ENCODE data around the gene SESTD1. TPM values are rescaled to one million over a fixed set of nuclear protein-coding genes. Genes with fewer than 3 reads are reported as not detected.
A peak's percentile ranks its signal among the peaks of the same experiment; 100 is the strongest.
"Not testable (repeated sequence)": the region's sequence is repeated elsewhere in the genome, so short reads cannot be mapped to it uniquely, and the experiment has no call there.

Gene SESTD1
- total and polyA plus RNA-seq, 8 donors, result 36.0 to 76.9 (median 49.7) TPM

GRCh38 chr2:179222076-179222475 lies 42.6 kb downstream of the SESTD1 start:
- H3K4me3 ChIP-seq, result no peak overlapping the region
- no peaks in the 10 kb centered on the region for H3K9me3 ChIP-seq
- no peak overlapping the region for H3K27ac ChIP-seq
- TF ChIP-seq, protein P1, sequence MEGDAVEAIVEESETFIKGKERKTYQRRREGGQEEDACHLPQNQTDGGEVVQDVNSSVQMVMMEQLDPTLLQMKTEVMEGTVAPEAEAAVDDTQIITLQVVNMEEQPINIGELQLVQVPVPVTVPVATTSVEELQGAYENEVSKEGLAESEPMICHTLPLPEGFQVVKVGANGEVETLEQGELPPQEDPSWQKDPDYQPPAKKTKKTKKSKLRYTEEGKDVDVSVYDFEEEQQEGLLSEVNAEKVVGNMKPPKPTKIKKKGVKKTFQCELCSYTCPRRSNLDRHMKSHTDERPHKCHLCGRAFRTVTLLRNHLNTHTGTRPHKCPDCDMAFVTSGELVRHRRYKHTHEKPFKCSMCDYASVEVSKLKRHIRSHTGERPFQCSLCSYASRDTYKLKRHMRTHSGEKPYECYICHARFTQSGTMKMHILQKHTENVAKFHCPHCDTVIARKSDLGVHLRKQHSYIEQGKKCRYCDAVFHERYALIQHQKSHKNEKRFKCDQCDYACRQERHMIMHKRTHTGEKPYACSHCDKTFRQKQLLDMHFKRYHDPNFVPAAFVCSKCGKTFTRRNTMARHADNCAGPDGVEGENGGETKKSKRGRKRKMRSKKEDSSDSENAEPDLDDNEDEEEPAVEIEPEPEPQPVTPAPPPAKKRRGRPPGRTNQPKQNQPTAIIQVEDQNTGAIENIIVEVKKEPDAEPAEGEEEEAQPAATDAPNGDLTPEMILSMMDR (IDR thresholded peaks at IDR 0.05), result no peak
- intact Hi-C loops (cut with DNase I), result no loop called here
- ATAC-seq (no peak), DNase-seq (no peak)
- no peaks in the 10 kb centered on the region for H3K36me3 ChIP-seq
- peaks cover 0 to 3% of the 10 kb centered on the region in 2 donors for H3K4me1 ChIP-seq
- H3K27me3 ChIP-seq, result no peaks in the 10 kb centered on the region

GRCh38 chr2:179218848-179219594 lies 45.6 kb downstream of the SESTD1 start:
- DNase-seq, result peak in 2 of 4 donors; percentile 53 to 79
- no peaks in the 10 kb centered on the region for H3K27me3 ChIP-seq
- TF ChIP-seq, protein P1 (IDR thresholded peaks at IDR 0.05), result peak; percentile 76 to 77
- intact Hi-C loops (cut with DNase I), result no loop called here
- H3K27ac ChIP-seq, result no peak overlapping the region
- no peak overlapping the region for H3K4me3 ChIP-seq
- H3K36me3 ChIP-seq, result no peaks in the 10 kb centered on the region
- peak; percentile 98 for ATAC-seq
- no peaks in the 10 kb centered on the region for H3K9me3 ChIP-seq
- no peaks in the 10 kb centered on the region for H3K4me1 ChIP-seq

GRCh38 chr2:179214671-179215070 lies 50.0 kb downstream of the SESTD1 start:
- H3K9me3 ChIP-seq; intact Hi-C loops (cut with DNase I): not testable (repeated sequence)

DNA sequence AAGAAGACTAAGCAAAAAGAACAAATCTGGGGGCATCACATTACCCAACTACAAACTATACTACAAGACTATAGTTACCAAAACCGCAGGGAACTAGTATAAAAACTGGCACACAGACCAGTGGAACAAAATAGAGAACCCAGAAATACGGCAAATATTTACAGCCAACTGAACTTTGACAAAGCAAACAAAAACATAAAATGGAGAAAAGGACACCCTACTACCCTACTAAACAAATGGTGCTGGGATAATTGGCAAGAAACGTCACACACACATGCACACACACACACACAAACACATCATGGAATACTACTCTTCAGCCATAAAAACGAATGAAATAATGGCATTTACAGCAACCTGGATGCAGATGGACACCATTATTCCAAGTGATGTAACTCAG lies 53.3 kb downstream of the SESTD1 start:
- DNase-seq (no peak), ATAC-seq (no peak)
- Histone ChIP-seq H3K4me1 (no peaks in the 10 kb centered on the region), H3K27me3 (no peaks in the 10 kb centered on the region), H3K36me3 (no peaks in the 10 kb centered on the region), H3K4me3 (no peak overlapping the region), H3K27ac (no peak overlapping the region), H3K9me3 (peaks cover 0 to 12% of the 10 kb centered on the region in 2 donors)
- intact Hi-C loops (cut with DNase I), result no loop called here
- TF ChIP-seq, protein P1 (IDR thresholded peaks at IDR 0.05), result no peak

More at GRCh38 chr2:179214671-179215070, 50.0 kb downstream of the SESTD1 start:
- ATAC-seq, H3K4me3 ChIP-seq, DNase-seq, H3K36me3 ChIP-seq, H3K27me3 ChIP-seq, H3K4me1 ChIP-seq: not testable (repeated sequence)
- H3K27ac ChIP-seq, result peak overlapping the region in 1 of 2 donors; percentile 6

DNA sequence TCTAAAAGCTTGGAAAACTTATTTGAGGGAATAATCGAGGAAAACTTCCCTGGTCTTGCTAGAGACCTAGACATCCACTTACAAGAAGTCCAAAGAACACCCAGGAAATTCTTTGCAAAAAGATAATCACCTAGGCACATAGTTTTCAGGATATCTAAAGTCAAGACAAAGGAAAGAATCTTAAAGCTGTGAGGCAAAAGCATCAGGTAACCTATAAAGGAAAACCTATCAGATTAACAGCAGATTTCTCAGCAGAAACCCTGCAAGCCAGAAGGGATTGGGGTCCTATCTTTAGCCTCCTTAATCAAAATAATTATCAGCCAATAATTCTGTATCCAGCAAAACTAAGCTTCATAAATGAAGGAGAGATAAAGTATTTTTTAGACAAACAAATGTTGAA lies 56.4 kb downstream of the SESTD1 start:
- H3K27ac ChIP-seq; H3K27me3 ChIP-seq; H3K36me3 ChIP-seq; H3K4me1 ChIP-seq; intact Hi-C loops (cut with DNase I); DNase-seq; ATAC-seq; H3K4me3 ChIP-seq: not testable (repeated sequence)
- peaks cover 0 to 14% of the 10 kb centered on the region in 2 donors for H3K9me3 ChIP-seq

DNA sequence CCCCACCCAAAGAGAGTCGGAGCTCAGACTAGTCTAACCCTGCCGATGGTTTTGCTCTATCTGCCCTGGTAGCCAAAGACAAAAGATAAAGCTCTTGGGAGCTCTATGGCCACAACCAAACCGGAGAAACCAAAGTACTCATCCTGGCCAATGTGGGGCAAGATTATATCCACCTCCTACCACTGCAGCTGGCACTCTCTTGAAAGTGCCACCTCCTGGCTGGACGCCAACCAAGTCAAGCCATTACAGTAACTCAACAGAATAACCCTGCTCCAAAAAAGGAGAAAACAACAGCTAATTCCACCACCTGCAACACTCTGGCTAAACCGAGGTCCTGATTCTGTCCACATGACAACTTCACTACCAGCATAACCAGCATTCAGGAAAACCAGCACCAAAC lies 57.6 kb downstream of the SESTD1 start:
- no peak for DNase-seq
- Histone ChIP-seq H3K4me1 (no peaks in the 10 kb centered on the region), H3K9me3 (peaks cover 0 to 25% of the 10 kb centered on the region in 2 donors), H3K4me3 (no peak overlapping the region), H3K27me3 (no peaks in the 10 kb centered on the region), H3K36me3 (peaks cover 0 to 7% of the 10 kb centered on the region in 2 donors), H3K27ac (no peak overlapping the region)
- intact Hi-C loops (cut with DNase I), result no loop called here
- no peak for ATAC-seq
- TF ChIP-seq, protein P1 (IDR thresholded peaks at IDR 0.05), result no peak
